HepG2 (cell line): Measurements from ENCODE around the gene MYO6. TPM values are rescaled to one million over a fixed set of nuclear protein-coding genes. Genes with fewer than 3 reads are reported as not detected.
"Not testable (repeated sequence)": the region's sequence is repeated elsewhere in the genome, so short reads cannot be mapped to it uniquely, and the experiment has no call there.

Source experiments
- ATAC-seq: fragments of 200-7000 bp; cut with Tn5 transposase; 3 replicates; pipeline ENCODE4 v1.9.1; 2020; ENCODE audit warnings: mild to moderate bottlenecking, moderate library complexity
- BruUV-seq: library from RNA; stranded (reverse); fragments of 400-500 nt; replicated peaks from 2 replicates; lab custom pipeline; 2021; lab: Mats Ljungman, UMichigan
- CTCF ChIA-PET: fragments of 300-600 bp; formaldehyde crosslinking; extraction: SDS; loops from one replicate; lab custom pipeline; 2021; ENCODE audit warnings: low total read pairs, inconsistent platforms, low intra/inter-chr PET ratio; lab: Yijun Ruan, JAX
- POLR2A ChIA-PET: fragments of 350-600 bp; sonication (Branson Sonifier 250); formaldehyde crosslinking; loops from one replicate; lab custom pipeline; 2020; ENCODE audit warnings: antibody characterized with exemption, inconsistent platforms; lab: Yijun Ruan, JAX
- DNase-seq: peaks from one replicate; pipeline ENCODE4 v3.0.0-alpha.2; 2015; ENCODE audit warnings: low spot score
- FAIRE-seq: peaks from 3 replicates; lab custom pipeline; 2011; peaks lifted over from hg19 to GRCh38; lab: Jason Lieb, UNC
- H2AFZ ChIP-seq: one replicate; pipeline ENCODE4 v1.6.1; 2011; ENCODE audit warnings: low read length, inconsistent platforms
- H3K27ac ChIP-seq: fragments of 300-600 bp; 3 replicates; pipeline ENCODE4 v1.8.0; 2011; ENCODE audit warnings: mixed run types, mild to moderate bottlenecking, mixed read lengths, low read length, inconsistent platforms; ENCODE audit not compliant: insufficient read depth; ENCODE audit errors: extremely low read length
- H3K27me3 ChIP-seq, 2 experiments: fragments of 200-600 bp in 1 of 2; 2 replicates in 1 of 2; 3 replicates in 1 of 2; pipeline versions ENCODE4 v1.6.0 to v1.8.0; 2011; ENCODE audit warnings: low read length in 2 of 2, mild to moderate bottlenecking in 2 of 2, moderate library complexity in 2 of 2, inconsistent platforms in 1 of 2; ENCODE audit not compliant: insufficient read depth in 2 of 2, control insufficient read depth in 1 of 2
- H3K36me3 ChIP-seq, 2 experiments: fragments of 200-600 bp in 1 of 2; replicated peaks in 1 of 2; 2 replicates in 1 of 2; 3 replicates in 1 of 2; pipeline versions ENCODE4 v1.5.1 to v1.8.0; 2011; ENCODE audit warnings: low read length in 2 of 2, inconsistent platforms in 1 of 2; ENCODE audit not compliant: insufficient read depth in 2 of 2, control insufficient read depth in 1 of 2
- H3K4me1 ChIP-seq: 2 replicates; pipeline ENCODE4 v1.5.1; 2012; ENCODE audit warnings: low read length, inconsistent platforms; ENCODE audit not compliant: insufficient read depth
- H3K4me2 ChIP-seq: 2 replicates; pipeline ENCODE4 v1.6.0; 2011; ENCODE audit warnings: low read depth, low read length, inconsistent platforms
- H3K4me3 ChIP-seq, 3 experiments: fragments of 200-600 bp in 1 of 3; sonication (generic), shearing (Covaris generic) in 1 of 3; replicated peaks in 1 of 3; 2 replicates each; pipeline ENCODE4 v1.5.1; 2011 to 2016; ENCODE audit warnings: low read length in 3 of 3, inconsistent platforms in 2 of 3, low read depth in 2 of 3, mild to moderate bottlenecking in 2 of 3, control low read depth in 1 of 3, mixed read lengths in 1 of 3; ENCODE audit not compliant: insufficient read depth in 1 of 3
- H3K79me2 ChIP-seq: one replicate; pipeline ENCODE4 v1.6.1; 2011; ENCODE audit warnings: low read length, inconsistent platforms; ENCODE audit not compliant: insufficient read depth
- H3K9ac ChIP-seq: 2 replicates; pipeline ENCODE4 v1.6.0; 2011; ENCODE audit warnings: mild to moderate bottlenecking, low read depth, low read length, inconsistent platforms; ENCODE audit not compliant: insufficient read depth
- H3K9me3 ChIP-seq: 2 replicates; pipeline ENCODE4 v1.5.1; 2012; ENCODE audit warnings: mild to moderate bottlenecking, low read length
- H4K20me1 ChIP-seq: 2 replicates; pipeline ENCODE4 v1.6.0; 2011; ENCODE audit warnings: inconsistent platforms, mild to moderate bottlenecking, low read length, moderate library complexity; ENCODE audit not compliant: insufficient read depth
- ATF7 ChIP-seq, 2 experiments: fragments of 450-650 bp in 1 of 2; sonication (generic) in 1 of 2; formaldehyde crosslinking in 1 of 2; IDR thresholded peaks; 2 replicates each; pipeline versions ENCODE4 v1.4.0 to v1.6.1; 2016 to 2020; ENCODE audit warnings: antibody characterized with exemption in 1 of 2, mild to moderate bottlenecking in 1 of 2, missing genetic modification reagents in 1 of 2
- ATM ChIP-seq: fragments of 450-650 bp; IDR thresholded peaks from 2 replicates; pipeline ENCODE4 v1.7.1; 2017; ENCODE audit warnings: mild to moderate bottlenecking, borderline replicate concordance
- CEBPG ChIP-seq: IDR thresholded peaks from 2 replicates; pipeline ENCODE4 v1.6.1; 2016
- GTF3A ChIP-seq: sonication (generic); formaldehyde crosslinking; conservative IDR thresholded peaks from 2 replicates; pipeline ENCODE4 v1.4.0; 2020; ENCODE audit warnings: mild to moderate bottlenecking, missing genetic modification reagents
- MED1 ChIP-seq: sonication (generic); formaldehyde crosslinking; IDR thresholded peaks from 2 replicates; pipeline ENCODE4 v1.4.0; 2020; ENCODE audit warnings: missing genetic modification reagents
- POLR2AphosphoS2 ChIP-seq: IDR thresholded peaks from 2 replicates; pipeline ENCODE4 v1.6.1; 2011; ENCODE audit warnings: low read depth, low read length, improper control_type of control experiment
- PRMT3 ChIP-seq: sonication (generic); formaldehyde crosslinking; IDR thresholded peaks from 2 replicates; pipeline ENCODE4 v1.8.1; 2022; ENCODE audit warnings: low read depth, mild to moderate bottlenecking, moderate library complexity, missing genetic modification reagents, borderline replicate concordance
- RFX1 ChIP-seq: fragments of 450-650 bp; IDR thresholded peaks from 2 replicates; pipeline ENCODE4 v1.6.1; 2017
- RNF2 ChIP-seq: fragments of 450-650 bp; conservative IDR thresholded peaks from 2 replicates; pipeline ENCODE4 v1.6.1; 2016; ENCODE audit warnings: low read depth
- SRSF9 ChIP-seq: fragments of 200-400 bp; formaldehyde crosslinking; IDR thresholded peaks from 2 replicates; pipeline ENCODE4 v1.6.1; 2018; ENCODE audit warnings: borderline replicate concordance, mild to moderate bottlenecking, low read depth, low read length; ENCODE audit not compliant: insufficient read depth, poor library complexity, severe bottlenecking
- TGIF2 ChIP-seq: IDR thresholded peaks from 2 replicates; pipeline ENCODE4 v1.6.1; 2016; ENCODE audit warnings: control low read depth, missing compliant biosample characterization
- ZNF382 ChIP-seq: sonication (generic); formaldehyde crosslinking; IDR thresholded peaks from 2 replicates; pipeline ENCODE4 v1.5.0; 2020; ENCODE audit warnings: missing genetic modification reagents, mild to moderate bottlenecking, borderline replicate concordance
- ZNF7 ChIP-seq: IDR thresholded peaks from 2 replicates; pipeline ENCODE4 v1.6.1; 2016; ENCODE audit warnings: missing biosample characterization, missing genetic modification reagents
- ZNF709 ChIP-seq: sonication (generic); formaldehyde crosslinking; IDR thresholded peaks from 2 replicates; pipeline ENCODE4 v1.5.0; 2020; ENCODE audit warnings: mild to moderate bottlenecking, missing genetic modification reagents
- WGBS: methylation state at CpG from one replicate; pipeline ENCODE4 v1.1.6; 2017; ENCODE audit warnings: low lambda C conversion rate; 5-methylcytosine and 5-hydroxymethylcytosine counted together
- in situ Hi-C: cut with HindIII; loops from 2 replicates; pipeline ENCODE4 v1.10.0; 2017; ENCODE audit warnings: low pct_unique_long_range_greater_than_20kb; ENCODE audit not compliant: extremely low pct_ligation_motif_present
- intact Hi-C: fragments of 100-400 bp; cut with micrococcal nuclease; formaldehyde crosslinking; loops from one replicate; pipeline ENCODE4 v1.10.0; 2022; ENCODE audit not compliant: unreplicated experiment
- polyA plus RNA-seq, 8 experiments: library from polyadenylated mRNA; depleted of rRNA in 3 of 8; stranded (reverse) in 7 of 8; unstranded in 1 of 8; fragments of >200 nt; fragmentation: Illumina TruSeq in 4 of 8; extraction: Trizol in 4 of 8; gene quantifications; 2 replicates each; pipeline versions ENCODE4 v1.2.1 to v1.2.3, GENCODE V29; 2011 to 2016; ENCODE audit warnings: low read depth in 4 of 8, missing spikeins in 1 of 8, mixed read lengths in 1 of 8; ENCODE audit not compliant: insufficient read depth in 1 of 8
- total RNA-seq, 5 experiments: library from RNA; depleted of rRNA; stranded (reverse); fragments of >200 nt; fragmentation: Illumina TruSeq; extraction: Trizol; gene quantifications; 2 replicates each; pipeline ENCODE4 v1.2.3, GENCODE V29; 2016; ENCODE audit warnings: low read depth in 1 of 5
- TF ChIP-seq, protein P1 (sequence below): sonication (generic); formaldehyde crosslinking; IDR thresholded peaks from 2 replicates; pipeline ENCODE4 v1.4.0; 2020; ENCODE audit warnings: missing genetic modification reagents

Gene MYO6
- total and polyA plus RNA-seq, 2 of the 13 experiments (the other 11 are each of a cell fraction or from before 2014, with no cell fraction given), result 5.4 to 7.5 TPM

DNA sequence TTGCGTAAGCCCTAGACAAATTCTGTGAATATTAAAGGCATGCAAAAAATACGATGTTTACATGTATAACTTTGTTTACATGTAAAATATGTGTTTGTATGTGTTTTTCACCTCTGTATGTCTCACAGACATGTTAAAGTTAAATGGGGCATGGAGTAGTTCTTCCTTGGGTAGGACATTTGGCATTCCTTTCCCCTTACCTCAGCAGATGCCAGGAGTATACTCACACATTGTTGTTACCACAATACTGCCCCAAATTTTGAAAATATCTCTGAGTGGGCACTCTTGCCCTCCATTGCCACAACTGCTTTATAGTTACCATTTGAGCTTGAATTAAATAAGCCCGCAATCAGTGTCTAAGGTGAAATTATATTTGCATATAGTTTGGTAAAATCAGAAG, 147.5 kb downstream of the MYO6 start:
- intact Hi-C loops, result loop anchor here (10.0 kb wide), 1 partner anchor 1558 kb away; no protein-coding TSS in a partner anchor
- CTCF ChIA-PET, result no interaction called here
- FAIRE-seq, result no peak
- H3K27me3 ChIP-seq, result no peaks in the 10 kb centered on the region
- no peak for TF ChIP-seq CEBPG (CRISPR knock-in tag)
- TF ChIP-seq SRSF9, result no peak
- TF ChIP-seq GTF3A (CRISPR knock-in tag), result no peak
- TF ChIP-seq PRMT3 (CRISPR knock-in tag), result no peak
- TF ChIP-seq ZNF382, result no peak
- no peak for TF ChIP-seq RFX1
- no peak for TF ChIP-seq ATM
- TF ChIP-seq MED1 (CRISPR knock-in tag), result no peak
- TF ChIP-seq ZNF7 (CRISPR knock-in tag), result no peak
- no peak for TF ChIP-seq ATF7 (IDR thresholded peaks at IDR 0.05)
- TF ChIP-seq ATF7 (CRISPR knock-in tag; IDR thresholded peaks at IDR 0.05), result no peak
- TF ChIP-seq RNF2, result no peak
- TF ChIP-seq TGIF2 (CRISPR knock-in tag), result no peak
- TF ChIP-seq ZNF709 (CRISPR knock-in tag), result no peak
- TF ChIP-seq, protein P1, sequence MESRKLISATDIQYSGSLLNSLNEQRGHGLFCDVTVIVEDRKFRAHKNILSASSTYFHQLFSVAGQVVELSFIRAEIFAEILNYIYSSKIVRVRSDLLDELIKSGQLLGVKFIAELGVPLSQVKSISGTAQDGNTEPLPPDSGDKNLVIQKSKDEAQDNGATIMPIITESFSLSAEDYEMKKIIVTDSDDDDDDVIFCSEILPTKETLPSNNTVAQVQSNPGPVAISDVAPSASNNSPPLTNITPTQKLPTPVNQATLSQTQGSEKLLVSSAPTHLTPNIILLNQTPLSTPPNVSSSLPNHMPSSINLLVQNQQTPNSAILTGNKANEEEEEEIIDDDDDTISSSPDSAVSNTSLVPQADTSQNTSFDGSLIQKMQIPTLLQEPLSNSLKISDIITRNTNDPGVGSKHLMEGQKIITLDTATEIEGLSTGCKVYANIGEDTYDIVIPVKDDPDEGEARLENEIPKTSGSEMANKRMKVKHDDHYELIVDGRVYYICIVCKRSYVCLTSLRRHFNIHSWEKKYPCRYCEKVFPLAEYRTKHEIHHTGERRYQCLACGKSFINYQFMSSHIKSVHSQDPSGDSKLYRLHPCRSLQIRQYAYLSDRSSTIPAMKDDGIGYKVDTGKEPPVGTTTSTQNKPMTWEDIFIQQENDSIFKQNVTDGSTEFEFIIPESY (CRISPR knock-in tag), result no peak
- no peak for TF ChIP-seq POLR2AphosphoS2
- TF ChIP-seq, all 625 proteins: peak for 0
- POLR2A ChIA-PET, result no interaction called here
- Histone ChIP-seq H3K36me3 (no peaks in the 10 kb centered on the region), H3K4me3 (no peak overlapping the region), H3K4me1 (no peaks in the 10 kb centered on the region), H4K20me1 (no peaks in the 10 kb centered on the region), H3K79me2 (no peaks in the 10 kb centered on the region), H3K27ac (no peak overlapping the region), H2AFZ (no peak overlapping the region), H3K9me3 (no peaks in the 10 kb centered on the region), H3K4me2 (no peak overlapping the region), H3K9ac (no peak overlapping the region)
- ATAC-seq (no peak), DNase-seq (no peak)
- 63% methylated on average over 3 of the region's 3 CpGs for WGBS
- no TSS peak for BruUV-seq
- in situ Hi-C loops, result no loop called here

DNA sequence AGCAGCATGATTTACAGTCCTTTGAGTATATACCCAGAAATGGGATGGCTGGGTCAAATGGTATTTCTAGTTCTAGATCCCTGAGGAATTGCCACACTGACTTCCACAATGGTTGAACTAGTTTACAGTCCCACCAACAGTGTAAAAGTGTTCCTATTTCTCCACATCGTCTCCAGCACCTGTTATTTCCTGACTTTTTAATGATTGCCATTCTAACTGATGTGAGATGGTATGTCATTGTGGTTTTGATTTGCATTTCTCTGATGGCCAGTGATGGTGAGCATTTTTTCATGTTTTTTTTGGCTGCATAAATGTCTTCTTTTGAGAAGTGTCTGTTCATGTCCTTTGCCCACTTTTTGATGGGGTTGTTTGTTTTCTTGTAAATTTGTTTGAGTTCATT, 151.2 kb downstream of the MYO6 start:
- H3K36me3 ChIP-seq, ATAC-seq, H3K9me3 ChIP-seq, POLR2A ChIA-PET, H3K4me1 ChIP-seq, H3K27me3 ChIP-seq, FAIRE-seq, H4K20me1 ChIP-seq, DNase-seq, H3K4me2 ChIP-seq, in situ Hi-C loops, H3K79me2 ChIP-seq, BruUV-seq, intact Hi-C loops, H3K4me3 ChIP-seq, H2AFZ ChIP-seq, H3K27ac ChIP-seq, CTCF ChIA-PET, H3K9ac ChIP-seq: not testable (repeated sequence)
- 83% methylated on average over 1 of the region's 1 CpG for WGBS
